Fibroblast of lung (primary cell): ENCODE measurements around the gene TRIP6.
"Not testable (repeated sequence)": the region's sequence is repeated elsewhere in the genome, so short reads cannot be mapped to it uniquely, and the experiment has no call there.

ENCODE experiments used
- CTCF ChIP-seq, 2 donors: IDR thresholded peaks in 1 of 2; conservative IDR thresholded peaks in 1 of 2; 1 replicate in 1 of 2; 2 replicates in 1 of 2; pipeline ENCODE4 v1.5.1; 2011 to 2012; ENCODE audit warnings: low read length in 2 of 2, control low read depth in 1 of 2, inconsistent platforms in 1 of 2, low read depth in 1 of 2, mild to moderate bottlenecking in 1 of 2
- EZH2 ChIP-seq: IDR thresholded peaks from 2 replicates; pipeline ENCODE4 v1.5.1; 2012; ENCODE audit warnings: low read length, control low read depth, mild to moderate bottlenecking; ENCODE audit errors: missing control alignments

GRCh38 chr7:100919779-100920437 is 52.7 kb downstream of the TRIP6 start:
- TF ChIP-seq EZH2; CTCF (conservative IDR thresholded peaks at IDR 0.05 in 1 of 2, IDR thresholded peaks at IDR 0.05 in 1 of 2; ENCODE audit: low read depth in 1 of 2, low read length in 2 of 2): not testable (repeated sequence)
